Smooth muscle cell (in vitro differentiated cells): ENCODE measurements around the gene SHISA7. TPM values are rescaled to one million over a fixed set of nuclear protein-coding genes. Genes with fewer than 3 reads are reported as not detected.

ENCODE experiments used
- DNase-seq: peaks from one replicate; lab custom pipeline; 2025; ENCODE audit not compliant: unreplicated experiment; lab: John Stamatoyannopoulos, UW
- H2AFZ ChIP-seq: fragments of 200-600 bp; sonication (generic); 2 replicates; pipeline ENCODE4 v1.6.0; 2016; ENCODE audit warnings: antibody characterized with exemption, low read depth, mild to moderate bottlenecking
- H3F3A ChIP-seq: fragments of 200-600 bp; sonication (generic); 2 replicates; pipeline ENCODE4 v1.6.0; 2017; ENCODE audit warnings: antibody characterized with exemption, low read depth
- H3K27ac ChIP-seq: fragments of 200-600 bp; sonication (generic); 2 replicates; pipeline ENCODE4 v1.5.1; 2016; ENCODE audit warnings: low read depth, mild to moderate bottlenecking
- H3K27me3 ChIP-seq: fragments of 200-600 bp; sonication (generic); 2 replicates; pipeline ENCODE4 v1.6.1; 2016; ENCODE audit warnings: low read depth, mild to moderate bottlenecking
- H3K36me3 ChIP-seq: fragments of 200-600 bp; sonication (generic); 2 replicates; pipeline ENCODE4 v1.5.1; 2016; ENCODE audit warnings: low read depth
- H3K4me1 ChIP-seq: fragments of 200-600 bp; sonication (generic); 2 replicates; pipeline ENCODE4 v1.5.1; 2016; ENCODE audit warnings: low read depth
- H3K4me2 ChIP-seq: fragments of 200-600 bp; sonication (generic); 2 replicates; pipeline ENCODE4 v1.6.0; 2016; ENCODE audit warnings: mild to moderate bottlenecking
- H3K4me3 ChIP-seq: fragments of 200-600 bp; sonication (generic); 2 replicates; pipeline ENCODE4 v1.5.1; 2016; ENCODE audit warnings: mild to moderate bottlenecking
- H3K79me2 ChIP-seq: fragments of 200-600 bp; sonication (generic); 2 replicates; pipeline ENCODE4 v1.6.0; 2016; ENCODE audit warnings: low read depth, mild to moderate bottlenecking
- H3K9ac ChIP-seq: fragments of 200-600 bp; sonication (generic); 2 replicates; pipeline ENCODE4 v1.6.0; 2016; ENCODE audit warnings: low read depth
- H3K9me3 ChIP-seq: fragments of 200-600 bp; sonication (generic); replicated peaks from 2 replicates; pipeline ENCODE4 v1.5.1; 2016; ENCODE audit warnings: low read depth
- H4K20me1 ChIP-seq: fragments of 200-600 bp; sonication (generic); 2 replicates; pipeline ENCODE4 v1.6.0; 2016; ENCODE audit warnings: low read depth
- CTCF ChIP-seq: fragments of 200-600 bp; sonication (generic); IDR thresholded peaks from 2 replicates; pipeline ENCODE4 v1.5.1; 2017; ENCODE audit warnings: borderline replicate concordance, mild to moderate bottlenecking, antibody characterized with exemption; ENCODE audit not compliant: insufficient read depth, poor library complexity, severe bottlenecking
- WGBS: methylation state at CpG from one replicate; pipeline ENCODE4 v1.1.7; 2016; ENCODE audit warnings: low lambda C conversion rate; 5-methylcytosine and 5-hydroxymethylcytosine counted together
- polyA plus RNA-seq: library from polyadenylated mRNA; unstranded; fragments of >200 nt; fragmentation: Nextera tagmentation; extraction: Ambion mirVana; gene quantifications from 2 replicates; pipeline ENCODE4 v1.2.1, GENCODE V29; 2016
- total RNA-seq: library from RNA; depleted of rRNA; stranded (reverse); fragments of >200 nt; gene quantifications from 2 replicates; pipeline ENCODE4 v1.2.3, GENCODE V29; 2014

Gene SHISA7
- total and polyA plus RNA-seq, 2 experiments from 2014 or later, result not detected

GRCh38 chr19:55383279-55384130 is 59.6 kb downstream of the SHISA7 start:
- no peak for DNase-seq
- H3K9ac ChIP-seq, result no peak overlapping the region
- H3K4me2 ChIP-seq, result peak overlapping the region; percentile 89
- no peak overlapping the region for H3K27ac ChIP-seq
- TF ChIP-seq CTCF, result no peak
- H3K27me3 ChIP-seq, result no peaks in the 10 kb centered on the region
- H3F3A ChIP-seq, result peaks cover 9% of the 10 kb centered on the region
- peaks cover 27% of the 10 kb centered on the region for H3K79me2 ChIP-seq
- WGBS, result 17% methylated on average over 21 of the region's 88 CpGs
- no peak overlapping the region for H2AFZ ChIP-seq
- H3K9me3 ChIP-seq, result no peaks in the 10 kb centered on the region
- H4K20me1 ChIP-seq, result peaks cover 27% of the 10 kb centered on the region
- peaks cover 33% of the 10 kb centered on the region for H3K4me1 ChIP-seq
- H3K4me3 ChIP-seq, result peak overlapping the region; percentile 85
- no peaks in the 10 kb centered on the region for H3K36me3 ChIP-seq

- 98% methylated on average over 3 of the region's 3 CpGs for WGBS
- H3K4me3 ChIP-seq, result no peak overlapping the region
- H3K36me3 ChIP-seq, result no peaks in the 10 kb centered on the region
- no peaks in the 10 kb centered on the region for H3K9me3 ChIP-seq
- H3K9ac ChIP-seq, result no peak overlapping the region
- H2AFZ ChIP-seq, result no peak overlapping the region
- peaks cover 18% of the 10 kb centered on the region for H3K79me2 ChIP-seq
- no peaks in the 10 kb centered on the region for H3K27me3 ChIP-seq
- peaks cover 33% of the 10 kb centered on the region for H3K4me1 ChIP-seq
- peaks cover 9% of the 10 kb centered on the region for H3F3A ChIP-seq
- H3K4me2 ChIP-seq, result no peak overlapping the region
- H3K27ac ChIP-seq, result no peak overlapping the region
- DNase-seq, result no peak
- TF ChIP-seq CTCF, result no peak
- peaks cover 18% of the 10 kb centered on the region for H4K20me1 ChIP-seq
Observed at GRCh38 chr19:55382522-55383054, 60.5 kb downstream of the SHISA7 start.

- Histone ChIP-seq H3K9me3 (no peaks in the 10 kb centered on the region), H3F3A (peaks cover 9% of the 10 kb centered on the region), H2AFZ (no peak overlapping the region), H4K20me1 (peaks cover 12% of the 10 kb centered on the region), H3K27ac (no peak overlapping the region), H3K27me3 (no peaks in the 10 kb centered on the region), H3K9ac (no peak overlapping the region), H3K4me2 (no peak overlapping the region), H3K36me3 (no peaks in the 10 kb centered on the region), H3K79me2 (peaks cover 12% of the 10 kb centered on the region), H3K4me3 (no peak overlapping the region), H3K4me1 (peaks cover 30% of the 10 kb centered on the region)
- TF ChIP-seq CTCF, result no peak
- no peak for DNase-seq
- WGBS, result 98% methylated on average over 4 of the region's 5 CpGs
Observed at GRCh38 chr19:55382013-55382412, 61.1 kb downstream of the SHISA7 start.
